Measurements from ENCODE around the gene SLCO1A2. TPM values are rescaled to one million over a fixed set of nuclear protein-coding genes. Genes with fewer than 3 reads are reported as not detected.
"Not testable (repeated sequence)": the region's sequence is repeated elsewhere in the genome, so short reads cannot be mapped to it uniquely, and the experiment has no call there.

The SLCO1A2 gene, protein sequence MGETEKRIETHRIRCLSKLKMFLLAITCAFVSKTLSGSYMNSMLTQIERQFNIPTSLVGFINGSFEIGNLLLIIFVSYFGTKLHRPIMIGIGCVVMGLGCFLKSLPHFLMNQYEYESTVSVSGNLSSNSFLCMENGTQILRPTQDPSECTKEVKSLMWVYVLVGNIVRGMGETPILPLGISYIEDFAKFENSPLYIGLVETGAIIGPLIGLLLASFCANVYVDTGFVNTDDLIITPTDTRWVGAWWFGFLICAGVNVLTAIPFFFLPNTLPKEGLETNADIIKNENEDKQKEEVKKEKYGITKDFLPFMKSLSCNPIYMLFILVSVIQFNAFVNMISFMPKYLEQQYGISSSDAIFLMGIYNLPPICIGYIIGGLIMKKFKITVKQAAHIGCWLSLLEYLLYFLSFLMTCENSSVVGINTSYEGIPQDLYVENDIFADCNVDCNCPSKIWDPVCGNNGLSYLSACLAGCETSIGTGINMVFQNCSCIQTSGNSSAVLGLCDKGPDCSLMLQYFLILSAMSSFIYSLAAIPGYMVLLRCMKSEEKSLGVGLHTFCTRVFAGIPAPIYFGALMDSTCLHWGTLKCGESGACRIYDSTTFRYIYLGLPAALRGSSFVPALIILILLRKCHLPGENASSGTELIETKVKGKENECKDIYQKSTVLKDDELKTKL
- polyA plus RNA-seq (not detected in 3 replicates), polyA minus RNA-seq (0.51 TPM in 1 of 3 replicates, not detected in the others)
- 0.04 TPM for polyA plus RNA-seq (2011; ENCODE audit: low read depth)
- not detected in 2 replicates for polyA plus RNA-seq (2011; cell fraction: cytosol; rRNA removed)
- not detected in 2 replicates for polyA plus RNA-seq (2011; cell fraction: nucleus; rRNA removed)
- not detected in 2 replicates for polyA plus RNA-seq (2012; ENCODE audit: low replicate concordance)
- polyA minus RNA-seq (2011; cell fraction: cytosol; rRNA and poly(A)+ RNA removed): not detected
- not detected in 2 replicates for polyA minus RNA-seq (2011; cell fraction: nucleus; rRNA and poly(A)+ RNA removed)

DNA sequence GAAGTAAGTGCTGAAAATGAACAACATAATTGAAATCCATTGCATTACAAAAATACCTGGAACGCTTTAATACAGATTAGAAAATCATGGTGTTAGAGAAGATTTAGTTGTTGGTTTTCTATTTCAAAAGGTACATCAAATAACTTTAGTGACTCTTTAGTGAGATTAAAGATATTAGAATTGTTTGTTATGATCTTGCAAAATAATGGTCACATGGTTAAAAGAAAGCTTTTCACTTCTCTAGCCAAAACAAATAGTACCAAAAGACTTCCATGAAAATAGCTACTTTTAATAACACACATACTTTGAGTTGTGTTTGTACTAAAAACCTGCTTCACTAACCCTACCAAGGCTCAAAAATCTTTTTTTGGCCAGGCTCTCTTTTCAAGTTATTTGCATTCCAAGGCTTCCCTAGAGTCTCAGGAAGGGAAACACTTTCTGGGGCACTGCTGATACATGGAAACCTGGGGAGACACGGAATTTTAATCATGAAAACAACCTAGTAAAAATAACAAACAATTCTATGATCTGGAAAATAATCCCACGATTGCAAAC lies at the start of gene SLCO1A2:
TSS of gene SLCO1A2 (minus strand) at position 147 of the 555 bp plus-strand sequence. CDS start 270 bp downstream, outside the sequence.
- Histone ChIP-seq H3K4me3 (ENCODE audit: control insufficient read depth in 2 of 3, extremely low read depth in 1 of 3, insufficient read depth in 2 of 3, low read depth in 1 of 3, low read length in 3 of 3) (no peak within 1 kb of the TSS), H3K9me3 (ENCODE audit: control insufficient read depth, low read depth, low read length) (no peaks in the 10 kb centered on the region), H3K4me1 (ENCODE audit: control insufficient read depth, extremely low read depth, insufficient read depth, low read length) (no peaks in the 10 kb centered on the region), H3K79me2 (ENCODE audit: control insufficient read depth, insufficient read depth, low read length) (no peaks in the 10 kb centered on the region), H3K27ac (ENCODE audit: control insufficient read depth, insufficient read depth, low read length) (no peak within 1 kb of the TSS), H3K9me1 (ENCODE audit: control insufficient read depth, extremely low read depth, insufficient read depth, low read length) (no peaks in the 10 kb centered on the region), H3K27me3 (ENCODE audit: control insufficient read depth, extremely low read depth, insufficient read depth, low read length) (no peaks in the 10 kb centered on the region), H4K20me1 (ENCODE audit: control insufficient read depth, extremely low read depth, insufficient read depth, low read length) (no peaks in the 10 kb centered on the region), H2AFZ (ENCODE audit: control insufficient read depth, low read length) (no peak within 1 kb of the TSS), H3K36me3 (ENCODE audit: control insufficient read depth in 2 of 2, extremely low read depth in 1 of 2, insufficient read depth in 2 of 2, low read length in 2 of 2) (no peaks in the 10 kb centered on the region), H3K9ac (ENCODE audit: control insufficient read depth, extremely low read depth, insufficient read depth, low read length) (no peak within 1 kb of the TSS), H3K4me2 (ENCODE audit: control insufficient read depth, extremely low read depth, insufficient read depth, low read depth, low read length) (no peak within 1 kb of the TSS)
- DNase-seq (ENCODE audit: low read depth, low spot score) (no peak), FAIRE-seq (no peak)
- TF ChIP-seq EZH2 (IDR thresholded peaks at IDR 0.05; ENCODE audit: low read length): no peak
- TF ChIP-seq, protein P1, sequence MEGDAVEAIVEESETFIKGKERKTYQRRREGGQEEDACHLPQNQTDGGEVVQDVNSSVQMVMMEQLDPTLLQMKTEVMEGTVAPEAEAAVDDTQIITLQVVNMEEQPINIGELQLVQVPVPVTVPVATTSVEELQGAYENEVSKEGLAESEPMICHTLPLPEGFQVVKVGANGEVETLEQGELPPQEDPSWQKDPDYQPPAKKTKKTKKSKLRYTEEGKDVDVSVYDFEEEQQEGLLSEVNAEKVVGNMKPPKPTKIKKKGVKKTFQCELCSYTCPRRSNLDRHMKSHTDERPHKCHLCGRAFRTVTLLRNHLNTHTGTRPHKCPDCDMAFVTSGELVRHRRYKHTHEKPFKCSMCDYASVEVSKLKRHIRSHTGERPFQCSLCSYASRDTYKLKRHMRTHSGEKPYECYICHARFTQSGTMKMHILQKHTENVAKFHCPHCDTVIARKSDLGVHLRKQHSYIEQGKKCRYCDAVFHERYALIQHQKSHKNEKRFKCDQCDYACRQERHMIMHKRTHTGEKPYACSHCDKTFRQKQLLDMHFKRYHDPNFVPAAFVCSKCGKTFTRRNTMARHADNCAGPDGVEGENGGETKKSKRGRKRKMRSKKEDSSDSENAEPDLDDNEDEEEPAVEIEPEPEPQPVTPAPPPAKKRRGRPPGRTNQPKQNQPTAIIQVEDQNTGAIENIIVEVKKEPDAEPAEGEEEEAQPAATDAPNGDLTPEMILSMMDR (optimal IDR thresholded peaks at IDR 0.05 in 1 of 3, IDR thresholded peaks at IDR 0.05 in 1 of 3, conservative IDR thresholded peaks at IDR 0.05 in 1 of 3; ENCODE audit: extremely low read depth in 1 of 3, insufficient read depth in 2 of 3, low read length in 3 of 3): no peak
- dilution Hi-C loops (cut with MboI; ENCODE audit: extremely low pct_ligation_motif_present, low sequenced_read_pairs): no loop called here

DNA sequence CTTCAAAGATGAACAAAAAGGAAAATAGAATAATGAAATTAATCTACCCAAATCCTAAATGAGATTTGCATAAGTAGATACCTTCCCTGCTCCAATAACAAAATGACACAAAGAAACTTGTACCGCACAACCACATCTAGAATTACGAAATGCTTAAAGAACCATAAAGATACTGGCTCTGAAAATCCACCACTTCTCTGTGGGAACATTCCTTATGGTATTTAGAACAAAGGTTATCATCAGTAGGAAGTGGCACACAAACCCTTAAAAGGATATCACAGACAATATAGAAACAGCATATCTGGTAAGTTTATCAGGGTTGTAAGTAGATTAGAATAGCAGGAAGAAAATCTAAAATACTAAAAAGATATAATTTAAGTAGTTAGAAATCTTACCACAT lies 49.5 kb upstream of the SLCO1A2 start:
- dilution Hi-C loops (cut with MboI; ENCODE audit: extremely low pct_ligation_motif_present, low sequenced_read_pairs): no loop called here
- no peaks in the 10 kb centered on the region for H3K9me1 ChIP-seq (ENCODE audit: control insufficient read depth, extremely low read depth, insufficient read depth, low read length)

DNA sequence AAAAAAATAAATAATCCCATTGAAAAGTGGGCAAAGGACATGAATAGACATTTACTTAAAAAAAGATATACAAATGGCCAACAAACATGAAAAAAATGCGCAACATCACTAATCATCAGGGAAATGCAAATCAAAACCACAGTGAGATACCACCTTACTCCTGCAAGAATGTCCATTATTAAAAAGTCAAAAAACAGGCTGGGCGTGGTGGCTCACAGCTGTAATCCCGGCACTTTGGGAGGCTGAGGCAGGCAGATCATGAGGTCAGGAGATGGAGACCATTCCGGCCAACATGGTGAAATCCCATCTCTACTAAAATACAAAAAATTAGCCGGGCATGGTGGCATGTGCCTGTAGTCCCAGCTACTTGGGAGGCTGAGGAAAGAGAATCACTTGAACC lies 46.6 kb upstream of the SLCO1A2 start:
- H3K27ac ChIP-seq (ENCODE audit: control insufficient read depth, insufficient read depth, low read length); H3K36me3 ChIP-seq (ENCODE audit: control insufficient read depth in 2 of 2, extremely low read depth in 1 of 2, insufficient read depth in 2 of 2, low read length in 2 of 2); H3K79me2 ChIP-seq (ENCODE audit: control insufficient read depth, insufficient read depth, low read length): not testable (repeated sequence)

More for the DNA sequence above, 49.5 kb upstream of the SLCO1A2 start:
- Histone ChIP-seq H4K20me1 (ENCODE audit: control insufficient read depth, extremely low read depth, insufficient read depth, low read length) (no peaks in the 10 kb centered on the region), H3K4me2 (ENCODE audit: control insufficient read depth, extremely low read depth, insufficient read depth, low read depth, low read length) (no peak overlapping the region), H3K79me2 (ENCODE audit: control insufficient read depth, insufficient read depth, low read length) (no peaks in the 10 kb centered on the region), H3K9ac (ENCODE audit: control insufficient read depth, extremely low read depth, insufficient read depth, low read length) (no peak overlapping the region), H3K4me1 (ENCODE audit: control insufficient read depth, extremely low read depth, insufficient read depth, low read length) (no peaks in the 10 kb centered on the region), H3K36me3 (ENCODE audit: control insufficient read depth in 2 of 2, extremely low read depth in 1 of 2, insufficient read depth in 2 of 2, low read length in 2 of 2) (no peaks in the 10 kb centered on the region), H2AFZ (ENCODE audit: control insufficient read depth, low read length) (no peak overlapping the region), H3K27ac (ENCODE audit: control insufficient read depth, insufficient read depth, low read length) (no peak overlapping the region), H3K27me3 (ENCODE audit: control insufficient read depth, extremely low read depth, insufficient read depth, low read length) (no peaks in the 10 kb centered on the region), H3K4me3 (ENCODE audit: control insufficient read depth in 2 of 3, extremely low read depth in 1 of 3, insufficient read depth in 2 of 3, low read depth in 1 of 3, low read length in 3 of 3) (no peak overlapping the region), H3K9me3 (ENCODE audit: control insufficient read depth, low read depth, low read length) (no peaks in the 10 kb centered on the region)
- TF ChIP-seq EZH2 (IDR thresholded peaks at IDR 0.05; ENCODE audit: low read length): no peak
- TF ChIP-seq, protein P1 (optimal IDR thresholded peaks at IDR 0.05 in 1 of 3, IDR thresholded peaks at IDR 0.05 in 1 of 3, conservative IDR thresholded peaks at IDR 0.05 in 1 of 3; ENCODE audit: extremely low read depth in 1 of 3, insufficient read depth in 2 of 3, low read length in 3 of 3): no peak
- DNase-seq (ENCODE audit: low read depth, low spot score): no peak
- no peak for FAIRE-seq

More for the DNA sequence above, 46.6 kb upstream of the SLCO1A2 start:
- H4K20me1 ChIP-seq (ENCODE audit: control insufficient read depth, extremely low read depth, insufficient read depth, low read length); H3K4me3 ChIP-seq (ENCODE audit: control insufficient read depth in 2 of 3, extremely low read depth in 1 of 3, insufficient read depth in 2 of 3, low read depth in 1 of 3, low read length in 3 of 3); H3K9ac ChIP-seq (ENCODE audit: control insufficient read depth, extremely low read depth, insufficient read depth, low read length); H3K4me2 ChIP-seq (ENCODE audit: control insufficient read depth, extremely low read depth, insufficient read depth, low read depth, low read length); DNase-seq (ENCODE audit: low read depth, low spot score); H3K9me1 ChIP-seq (ENCODE audit: control insufficient read depth, extremely low read depth, insufficient read depth, low read length); H2AFZ ChIP-seq (ENCODE audit: control insufficient read depth, low read length); H3K9me3 ChIP-seq (ENCODE audit: control insufficient read depth, low read depth, low read length); H3K27me3 ChIP-seq (ENCODE audit: control insufficient read depth, extremely low read depth, insufficient read depth, low read length); FAIRE-seq; dilution Hi-C loops (cut with MboI; ENCODE audit: extremely low pct_ligation_motif_present, low sequenced_read_pairs); H3K4me1 ChIP-seq (ENCODE audit: control insufficient read depth, extremely low read depth, insufficient read depth, low read length): not testable (repeated sequence)

Measured in keratinocyte (primary cell).